Measurements from ENCODE around the gene C5AR2. TPM values are rescaled to one million over a fixed set of nuclear protein-coding genes. Genes with fewer than 3 reads are reported as not detected.
"Not testable (repeated sequence)": the region's sequence is repeated elsewhere in the genome, so short reads cannot be mapped to it uniquely, and the experiment has no call there.

Gene C5AR2
- total and polyA plus RNA-seq, 12 donors = 0.28 to 4.4 (median 1.6) TPM

- TF ChIP-seq POLR2A (IDR thresholded peaks at IDR 0.05) (no peak), CTCF (IDR thresholded peaks at IDR 0.05) (no peak)
- no peaks in the 10 kb centered on the region for H3K9me3 ChIP-seq (replicated peaks in 1 of 3)
- intact Hi-C loops (cut with DNase I) = no loop called here
- no peak overlapping the region for H3K27ac ChIP-seq
- no peak for DNase-seq
- H3K36me3 ChIP-seq (replicated peaks in 1 of 2) = peaks cover 0 to 98% of the 10 kb centered on the region in 2 donors
- 93 to 96% (median 95%) methylated on average over 15 to 28 of the region's 28 CpGs for WGBS, 4 donors
- H3K4me1 ChIP-seq (replicated peaks in 1 of 2) = no peaks in the 10 kb centered on the region
- no peak overlapping the region for H3K4me3 ChIP-seq
- no peaks in the 10 kb centered on the region for H3K27me3 ChIP-seq
Measured at GRCh38 chr19:47357788-47358680, 26.1 kb downstream of the C5AR2 start.

- Histone ChIP-seq H3K4me1 (replicated peaks in 1 of 2) (no peaks in the 10 kb centered on the region), H3K27ac (no peak overlapping the region), H3K27me3 (no peaks in the 10 kb centered on the region), H3K4me3 (no peak overlapping the region), H3K36me3 (replicated peaks in 1 of 2) (peaks cover 0 to 98% of the 10 kb centered on the region in 2 donors), H3K9me3 (replicated peaks in 1 of 3) (no peaks in the 10 kb centered on the region)
- no peak for DNase-seq
- intact Hi-C loops (cut with DNase I) = no loop called here
- TF ChIP-seq CTCF (IDR thresholded peaks at IDR 0.05) (no peak), POLR2A (IDR thresholded peaks at IDR 0.05) (no peak)
- 85 to 95% (median 92%) methylated on average over 4 to 6 of the region's 6 CpGs for WGBS, 4 donors
Measured at GRCh38 chr19:47358936-47359335, 27.0 kb downstream of the C5AR2 start.

GRCh38 chr19:47362321-47362720 lies 30.3 kb downstream of the C5AR2 start:
- Histone ChIP-seq H3K4me3 (no peak overlapping the region), H3K27ac (no peak overlapping the region), H3K4me1 (replicated peaks in 1 of 2) (no peaks in the 10 kb centered on the region), H3K9me3 (replicated peaks in 1 of 3) (no peaks in the 10 kb centered on the region), H3K36me3 (replicated peaks in 1 of 2) (peaks cover 0 to 84% of the 10 kb centered on the region in 2 donors), H3K27me3 (no peaks in the 10 kb centered on the region)
- no peak for TF ChIP-seq POLR2A (IDR thresholded peaks at IDR 0.05)
- TF ChIP-seq CTCF (IDR thresholded peaks at IDR 0.05) = no peak
- 93 to 96% (median 94%) methylated on average over 21 of the region's 21 CpGs for WGBS, 4 donors
- intact Hi-C loops (cut with DNase I) = no loop called here
- no peak for DNase-seq

GRCh38 chr19:47363758-47364531 lies 32.0 kb downstream of the C5AR2 start:
- Histone ChIP-seq H3K4me1 (replicated peaks in 1 of 2) (no peaks in the 10 kb centered on the region), H3K36me3 (replicated peaks in 1 of 2) (peaks cover 0 to 73% of the 10 kb centered on the region in 2 donors), H3K27ac (no peak overlapping the region), H3K27me3 (no peaks in the 10 kb centered on the region), H3K9me3 (replicated peaks in 1 of 3) (no peaks in the 10 kb centered on the region), H3K4me3 (no peak overlapping the region)
- no peak for TF ChIP-seq CTCF (IDR thresholded peaks at IDR 0.05)
- TF ChIP-seq POLR2A (IDR thresholded peaks at IDR 0.05) = no peak
- peak in 2 of 7 donors; percentile 45 to 47 for DNase-seq
- WGBS, 4 donors = 74 to 83% (median 79%) methylated on average over 12 to 13 of the region's 13 CpGs
- intact Hi-C loops (cut with DNase I) = no loop called here

- H3K4me1 ChIP-seq (replicated peaks in 1 of 2); H3K27ac ChIP-seq; H3K4me3 ChIP-seq; DNase-seq; intact Hi-C loops (cut with DNase I); H3K27me3 ChIP-seq; H3K9me3 ChIP-seq (replicated peaks in 1 of 3): not testable (repeated sequence)
- WGBS, 4 donors = 88 to 96% (median 92%) methylated on average over 7 to 10 of the region's 10 CpGs
- H3K36me3 ChIP-seq (replicated peaks in 1 of 2) = peaks cover 0 to 69% of the 10 kb centered on the region in 2 donors
Measured at GRCh38 chr19:47365455-47365854, 33.5 kb downstream of the C5AR2 start.
